ENCODE measurements around the gene MMP24. TPM values are rescaled to one million over a fixed set of nuclear protein-coding genes. Genes with fewer than 3 reads are reported as not detected.

Gene MMP24
- total and polyA plus RNA-seq, 2 of the 13 experiments (the other 11 are each of a cell fraction or from before 2014, with no cell fraction given), result 0.29 to 0.35 TPM

DNA sequence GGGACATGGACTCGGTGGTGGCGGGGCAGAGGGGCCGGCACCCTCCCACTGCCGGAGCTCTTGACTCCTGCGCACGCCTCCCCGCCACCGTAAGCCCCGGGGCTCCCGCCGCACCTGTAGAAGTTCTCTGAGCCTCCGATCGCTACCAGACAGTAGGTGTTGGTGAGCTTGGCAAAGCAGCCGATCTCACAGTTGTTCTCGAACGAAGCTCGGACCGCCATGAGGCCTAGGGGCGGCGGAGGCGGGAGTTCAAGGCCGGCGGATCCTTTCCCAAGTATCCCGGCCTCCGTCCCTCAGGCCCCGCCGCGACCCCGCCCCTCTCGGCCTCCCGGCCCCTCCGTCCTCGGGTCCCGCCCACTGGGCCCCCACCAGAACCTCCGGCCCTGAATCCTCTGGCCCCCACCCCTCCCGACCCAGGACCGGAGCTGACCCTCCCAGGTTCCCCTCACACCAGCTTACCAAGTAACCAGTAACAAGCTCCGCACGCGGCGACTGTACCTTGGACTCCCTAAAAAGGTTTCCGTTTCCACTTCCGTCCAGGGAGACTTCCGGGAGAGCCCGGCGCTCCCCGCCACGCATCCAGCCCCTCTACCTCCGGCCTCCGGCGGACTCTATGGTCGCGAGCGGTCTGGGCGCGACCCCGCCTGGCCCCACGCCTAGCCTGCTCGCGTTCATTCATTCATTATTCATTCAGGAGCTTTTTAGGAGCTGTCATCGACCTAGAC lies 57.9 kb downstream of the MMP24 start, which contains the start of gene EIF6 (continued):
- TF ChIP-seq, protein P1, sequence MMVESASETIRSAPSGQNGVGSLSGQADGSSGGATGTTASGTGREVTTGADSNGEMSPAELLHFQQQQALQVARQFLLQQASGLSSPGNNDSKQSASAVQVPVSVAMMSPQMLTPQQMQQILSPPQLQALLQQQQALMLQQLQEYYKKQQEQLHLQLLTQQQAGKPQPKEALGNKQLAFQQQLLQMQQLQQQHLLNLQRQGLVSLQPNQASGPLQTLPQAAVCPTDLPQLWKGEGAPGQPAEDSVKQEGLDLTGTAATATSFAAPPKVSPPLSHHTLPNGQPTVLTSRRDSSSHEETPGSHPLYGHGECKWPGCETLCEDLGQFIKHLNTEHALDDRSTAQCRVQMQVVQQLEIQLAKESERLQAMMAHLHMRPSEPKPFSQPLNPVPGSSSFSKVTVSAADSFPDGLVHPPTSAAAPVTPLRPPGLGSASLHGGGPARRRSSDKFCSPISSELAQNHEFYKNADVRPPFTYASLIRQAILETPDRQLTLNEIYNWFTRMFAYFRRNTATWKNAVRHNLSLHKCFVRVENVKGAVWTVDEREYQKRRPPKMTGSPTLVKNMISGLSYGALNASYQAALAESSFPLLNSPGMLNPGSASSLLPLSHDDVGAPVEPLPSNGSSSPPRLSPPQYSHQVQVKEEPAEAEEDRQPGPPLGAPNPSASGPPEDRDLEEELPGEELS (CRISPR knock-in tag; IDR thresholded peaks at IDR 0.05), result peak; percentile 27
- TF ChIP-seq NCOR1 (IDR thresholded peaks at IDR 0.05; ENCODE audit: borderline replicate concordance, low read length) (peak; percentile 95), SRY (CRISPR knock-in tag; IDR thresholded peaks at IDR 0.05) (peak; percentile 85), ISL2 (CRISPR knock-in tag; IDR thresholded peaks at IDR 0.05) (peak; percentile 53; the same call in 1 of the 2 replicates), FOXK1 (CRISPR knock-in tag; IDR thresholded peaks at IDR 0.05; ENCODE audit: borderline replicate concordance, low read depth) (peak; percentile 96; the same call in 1 of the 2 replicates), TCF12 (IDR thresholded peaks at IDR 0.05) (no peak), TCF12 (CRISPR knock-in tag; IDR thresholded peaks at IDR 0.05) (peak; percentile 91; the same call in 1 of the 2 replicates), ZNF552 (CRISPR knock-in tag; IDR thresholded peaks at IDR 0.05; ENCODE audit: borderline replicate concordance) (peak; percentile 80; the same call in 1 of the 2 replicates), ARNT (IDR thresholded peaks at IDR 0.05) (no peak), SRSF4 (IDR thresholded peaks at IDR 0.05; ENCODE audit: low read depth, low read length, poor library complexity, severe bottlenecking) (no peak), SKI (IDR thresholded peaks at IDR 0.05; ENCODE audit: partially characterized antibody) (peak; percentile 80), PRPF4 (IDR thresholded peaks at IDR 0.05; ENCODE audit: low read depth, low read length, poor library complexity, severe bottlenecking) (no peak), SCMH1 (CRISPR knock-in tag; IDR thresholded peaks at IDR 0.05; ENCODE audit: borderline replicate concordance) (no peak), MAFF (IDR thresholded peaks at IDR 0.05; ENCODE audit: low read depth, low read length) (no peak), EED (CRISPR knock-in tag; IDR thresholded peaks at IDR 0.05) (no peak)
- TF ChIP-seq, protein P2, sequence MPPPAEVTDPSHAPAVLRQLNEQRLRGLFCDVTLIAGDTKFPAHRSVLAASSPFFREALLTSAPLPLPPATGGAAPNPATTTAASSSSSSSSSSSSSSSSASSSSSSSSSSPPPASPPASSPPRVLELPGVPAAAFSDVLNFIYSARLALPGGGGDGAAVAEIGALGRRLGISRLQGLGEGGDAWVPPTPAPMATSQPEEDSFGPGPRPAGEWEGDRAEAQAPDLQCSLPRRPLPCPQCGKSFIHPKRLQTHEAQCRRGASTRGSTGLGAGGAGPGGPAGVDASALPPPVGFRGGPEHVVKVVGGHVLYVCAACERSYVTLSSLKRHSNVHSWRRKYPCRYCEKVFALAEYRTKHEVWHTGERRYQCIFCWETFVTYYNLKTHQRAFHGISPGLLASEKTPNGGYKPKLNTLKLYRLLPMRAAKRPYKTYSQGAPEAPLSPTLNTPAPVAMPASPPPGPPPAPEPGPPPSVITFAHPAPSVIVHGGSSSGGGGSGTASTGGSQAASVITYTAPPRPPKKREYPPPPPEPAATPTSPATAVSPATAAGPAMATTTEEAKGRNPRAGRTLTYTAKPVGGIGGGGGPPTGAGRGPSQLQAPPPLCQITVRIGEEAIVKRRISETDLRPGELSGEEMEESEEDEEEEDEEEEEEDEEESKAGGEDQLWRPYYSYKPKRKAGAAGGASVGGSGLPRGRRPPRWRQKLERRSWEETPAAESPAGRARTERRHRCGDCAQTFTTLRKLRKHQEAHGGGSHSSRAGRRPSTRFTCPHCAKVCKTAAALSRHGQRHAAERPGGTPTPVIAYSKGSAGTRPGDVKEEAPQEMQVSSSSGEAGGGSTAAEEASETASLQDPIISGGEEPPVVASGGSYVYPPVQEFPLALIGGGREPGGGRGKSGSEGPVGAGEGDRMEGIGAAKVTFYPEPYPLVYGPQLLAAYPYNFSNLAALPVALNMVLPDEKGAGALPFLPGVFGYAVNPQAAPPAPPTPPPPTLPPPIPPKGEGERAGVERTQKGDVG (CRISPR knock-in tag; IDR thresholded peaks at IDR 0.05; ENCODE audit: borderline replicate concordance), result no peak
- TF ChIP-seq, protein P3, sequence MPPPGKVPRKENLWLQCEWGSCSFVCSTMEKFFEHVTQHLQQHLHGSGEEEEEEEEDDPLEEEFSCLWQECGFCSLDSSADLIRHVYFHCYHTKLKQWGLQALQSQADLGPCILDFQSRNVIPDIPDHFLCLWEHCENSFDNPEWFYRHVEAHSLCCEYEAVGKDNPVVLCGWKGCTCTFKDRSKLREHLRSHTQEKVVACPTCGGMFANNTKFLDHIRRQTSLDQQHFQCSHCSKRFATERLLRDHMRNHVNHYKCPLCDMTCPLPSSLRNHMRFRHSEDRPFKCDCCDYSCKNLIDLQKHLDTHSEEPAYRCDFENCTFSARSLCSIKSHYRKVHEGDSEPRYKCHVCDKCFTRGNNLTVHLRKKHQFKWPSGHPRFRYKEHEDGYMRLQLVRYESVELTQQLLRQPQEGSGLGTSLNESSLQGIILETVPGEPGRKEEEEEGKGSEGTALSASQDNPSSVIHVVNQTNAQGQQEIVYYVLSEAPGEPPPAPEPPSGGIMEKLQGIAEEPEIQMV (CRISPR knock-in tag; IDR thresholded peaks at IDR 0.05; ENCODE audit: low read depth), result peak; percentile 95
- TF ChIP-seq, protein P4, sequence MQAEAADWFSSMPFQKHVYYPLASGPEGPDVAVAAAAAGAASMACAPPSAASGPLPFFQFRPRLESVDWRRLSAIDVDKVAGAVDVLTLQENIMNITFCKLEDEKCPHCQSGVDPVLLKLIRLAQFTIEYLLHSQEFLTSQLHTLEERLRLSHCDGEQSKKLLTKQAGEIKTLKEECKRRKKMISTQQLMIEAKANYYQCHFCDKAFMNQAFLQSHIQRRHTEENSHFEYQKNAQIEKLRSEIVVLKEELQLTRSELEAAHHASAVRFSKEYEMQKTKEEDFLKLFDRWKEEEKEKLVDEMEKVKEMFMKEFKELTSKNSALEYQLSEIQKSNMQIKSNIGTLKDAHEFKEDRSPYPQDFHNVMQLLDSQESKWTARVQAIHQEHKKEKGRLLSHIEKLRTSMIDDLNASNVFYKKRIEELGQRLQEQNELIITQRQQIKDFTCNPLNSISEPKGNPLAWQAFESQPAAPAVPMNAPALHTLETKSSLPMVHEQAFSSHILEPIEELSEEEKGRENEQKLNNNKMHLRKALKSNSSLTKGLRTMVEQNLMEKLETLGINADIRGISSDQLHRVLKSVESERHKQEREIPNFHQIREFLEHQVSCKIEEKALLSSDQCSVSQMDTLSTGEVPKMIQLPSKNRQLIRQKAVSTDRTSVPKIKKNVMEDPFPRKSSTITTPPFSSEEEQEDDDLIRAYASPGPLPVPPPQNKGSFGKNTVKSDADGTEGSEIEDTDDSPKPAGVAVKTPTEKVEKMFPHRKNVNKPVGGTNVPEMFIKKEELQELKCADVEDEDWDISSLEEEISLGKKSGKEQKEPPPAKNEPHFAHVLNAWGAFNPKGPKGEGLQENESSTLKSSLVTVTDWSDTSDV (CRISPR knock-in tag; IDR thresholded peaks at IDR 0.05), result no peak

Data from HepG2 (cell line).